ENCODE data around the gene KRT10. TPM values are rescaled to one million over a fixed set of nuclear protein-coding genes. Genes with fewer than 3 reads are reported as not detected.
A peak's percentile ranks its signal among the peaks of the same experiment; 100 is the strongest.

The KRT10 gene
- polyA plus RNA-seq, 2 of the 4 experiments (the other 2 are of a cell fraction): 59.8 to 96.2 TPM

DNA sequence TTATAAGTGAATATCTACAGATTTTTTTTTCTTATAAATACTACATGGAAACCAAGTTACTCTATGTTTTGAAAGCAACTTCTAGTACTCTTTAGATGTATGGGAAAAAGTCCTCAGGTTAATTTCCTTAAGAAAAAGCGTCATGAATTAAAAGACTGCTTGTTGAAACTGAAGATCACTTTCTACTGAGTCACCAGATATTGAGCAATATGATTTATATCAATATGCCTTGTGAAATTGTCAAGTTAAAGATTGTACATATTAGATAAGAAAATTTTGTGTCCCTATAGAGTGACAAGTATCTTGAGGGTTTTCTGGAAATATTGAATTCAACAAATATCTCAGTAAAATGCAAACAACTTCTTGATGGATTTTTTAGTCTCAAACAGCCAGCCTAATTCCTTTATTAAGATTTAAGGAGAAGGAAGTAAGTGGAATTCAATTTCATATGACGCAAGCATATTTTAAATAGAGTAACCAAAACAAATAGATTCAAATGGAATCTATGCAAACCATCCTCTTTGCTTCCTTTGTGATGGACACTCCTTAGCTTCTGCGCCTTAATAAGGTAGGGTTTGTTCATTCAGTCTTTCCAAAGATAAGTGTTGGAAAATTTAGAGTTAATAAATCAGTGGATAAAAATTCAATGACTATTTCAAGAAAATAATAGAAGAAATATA lies 28.0 kb upstream of the KRT10 start (continued):
- TF ChIP-seq JUN (IDR thresholded peaks at IDR 0.05): peak in 1 of 2 experiments; percentile 64; a peak in 1 of 5 replicates
- TF ChIP-seq CBX2 (IDR thresholded peaks at IDR 0.05; ENCODE audit: borderline replicate concordance, low read depth): no peak
- TF ChIP-seq MYC (IDR thresholded peaks at IDR 0.05; ENCODE audit: borderline replicate concordance, low read length): no peak
- no peak for TF ChIP-seq ZSCAN20 (CRISPR knock-in tag; IDR thresholded peaks at IDR 0.05)
- no peak for TF ChIP-seq NR3C1 (IDR thresholded peaks at IDR 0.05)
- no peak for TF ChIP-seq RCOR1 (IDR thresholded peaks at IDR 0.05; ENCODE audit: low read depth, low read length)
- TF ChIP-seq, protein P1, sequence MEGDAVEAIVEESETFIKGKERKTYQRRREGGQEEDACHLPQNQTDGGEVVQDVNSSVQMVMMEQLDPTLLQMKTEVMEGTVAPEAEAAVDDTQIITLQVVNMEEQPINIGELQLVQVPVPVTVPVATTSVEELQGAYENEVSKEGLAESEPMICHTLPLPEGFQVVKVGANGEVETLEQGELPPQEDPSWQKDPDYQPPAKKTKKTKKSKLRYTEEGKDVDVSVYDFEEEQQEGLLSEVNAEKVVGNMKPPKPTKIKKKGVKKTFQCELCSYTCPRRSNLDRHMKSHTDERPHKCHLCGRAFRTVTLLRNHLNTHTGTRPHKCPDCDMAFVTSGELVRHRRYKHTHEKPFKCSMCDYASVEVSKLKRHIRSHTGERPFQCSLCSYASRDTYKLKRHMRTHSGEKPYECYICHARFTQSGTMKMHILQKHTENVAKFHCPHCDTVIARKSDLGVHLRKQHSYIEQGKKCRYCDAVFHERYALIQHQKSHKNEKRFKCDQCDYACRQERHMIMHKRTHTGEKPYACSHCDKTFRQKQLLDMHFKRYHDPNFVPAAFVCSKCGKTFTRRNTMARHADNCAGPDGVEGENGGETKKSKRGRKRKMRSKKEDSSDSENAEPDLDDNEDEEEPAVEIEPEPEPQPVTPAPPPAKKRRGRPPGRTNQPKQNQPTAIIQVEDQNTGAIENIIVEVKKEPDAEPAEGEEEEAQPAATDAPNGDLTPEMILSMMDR (IDR thresholded peaks at IDR 0.05): no peak
- TF ChIP-seq NPAS2 (CRISPR knock-in tag; IDR thresholded peaks at IDR 0.05; ENCODE audit: borderline replicate concordance): no peak
- TF ChIP-seq, protein P2, sequence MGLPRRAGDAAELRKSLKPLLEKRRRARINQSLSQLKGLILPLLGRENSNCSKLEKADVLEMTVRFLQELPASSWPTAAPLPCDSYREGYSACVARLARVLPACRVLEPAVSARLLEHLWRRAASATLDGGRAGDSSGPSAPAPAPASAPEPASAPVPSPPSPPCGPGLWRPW (IDR thresholded peaks at IDR 0.05): peak; percentile 85
- peak; percentile 96 to 98 for TF ChIP-seq CEBPB (IDR thresholded peaks at IDR 0.05)
- TF ChIP-seq, protein P3, sequence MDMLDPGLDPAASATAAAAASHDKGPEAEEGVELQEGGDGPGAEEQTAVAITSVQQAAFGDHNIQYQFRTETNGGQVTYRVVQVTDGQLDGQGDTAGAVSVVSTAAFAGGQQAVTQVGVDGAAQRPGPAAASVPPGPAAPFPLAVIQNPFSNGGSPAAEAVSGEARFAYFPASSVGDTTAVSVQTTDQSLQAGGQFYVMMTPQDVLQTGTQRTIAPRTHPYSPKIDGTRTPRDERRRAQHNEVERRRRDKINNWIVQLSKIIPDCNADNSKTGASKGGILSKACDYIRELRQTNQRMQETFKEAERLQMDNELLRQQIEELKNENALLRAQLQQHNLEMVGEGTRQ (IDR thresholded peaks at IDR 0.05): no peak
- TF ChIP-seq JUNB (IDR thresholded peaks at IDR 0.05): peak; percentile 91
- no peak for TF ChIP-seq MAZ (IDR thresholded peaks at IDR 0.05; ENCODE audit: borderline replicate concordance, low read depth, low read length)
- TF ChIP-seq, protein P4, sequence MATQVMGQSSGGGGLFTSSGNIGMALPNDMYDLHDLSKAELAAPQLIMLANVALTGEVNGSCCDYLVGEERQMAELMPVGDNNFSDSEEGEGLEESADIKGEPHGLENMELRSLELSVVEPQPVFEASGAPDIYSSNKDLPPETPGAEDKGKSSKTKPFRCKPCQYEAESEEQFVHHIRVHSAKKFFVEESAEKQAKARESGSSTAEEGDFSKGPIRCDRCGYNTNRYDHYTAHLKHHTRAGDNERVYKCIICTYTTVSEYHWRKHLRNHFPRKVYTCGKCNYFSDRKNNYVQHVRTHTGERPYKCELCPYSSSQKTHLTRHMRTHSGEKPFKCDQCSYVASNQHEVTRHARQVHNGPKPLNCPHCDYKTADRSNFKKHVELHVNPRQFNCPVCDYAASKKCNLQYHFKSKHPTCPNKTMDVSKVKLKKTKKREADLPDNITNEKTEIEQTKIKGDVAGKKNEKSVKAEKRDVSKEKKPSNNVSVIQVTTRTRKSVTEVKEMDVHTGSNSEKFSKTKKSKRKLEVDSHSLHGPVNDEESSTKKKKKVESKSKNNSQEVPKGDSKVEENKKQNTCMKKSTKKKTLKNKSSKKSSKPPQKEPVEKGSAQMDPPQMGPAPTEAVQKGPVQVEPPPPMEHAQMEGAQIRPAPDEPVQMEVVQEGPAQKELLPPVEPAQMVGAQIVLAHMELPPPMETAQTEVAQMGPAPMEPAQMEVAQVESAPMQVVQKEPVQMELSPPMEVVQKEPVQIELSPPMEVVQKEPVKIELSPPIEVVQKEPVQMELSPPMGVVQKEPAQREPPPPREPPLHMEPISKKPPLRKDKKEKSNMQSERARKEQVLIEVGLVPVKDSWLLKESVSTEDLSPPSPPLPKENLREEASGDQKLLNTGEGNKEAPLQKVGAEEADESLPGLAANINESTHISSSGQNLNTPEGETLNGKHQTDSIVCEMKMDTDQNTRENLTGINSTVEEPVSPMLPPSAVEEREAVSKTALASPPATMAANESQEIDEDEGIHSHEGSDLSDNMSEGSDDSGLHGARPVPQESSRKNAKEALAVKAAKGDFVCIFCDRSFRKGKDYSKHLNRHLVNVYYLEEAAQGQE (IDR thresholded peaks at IDR 0.05): no peak
- TF ChIP-seq, protein P5, sequence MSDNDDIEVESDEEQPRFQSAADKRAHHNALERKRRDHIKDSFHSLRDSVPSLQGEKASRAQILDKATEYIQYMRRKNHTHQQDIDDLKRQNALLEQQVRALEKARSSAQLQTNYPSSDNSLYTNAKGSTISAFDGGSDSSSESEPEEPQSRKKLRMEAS (IDR thresholded peaks at IDR 0.05): peak; percentile 30; the same call in 1 of the 2 replicates
- 0 out of 2 replicates have a peak, but pooled peaks have one; percentile 57 for TF ChIP-seq HOXB5 (CRISPR knock-in tag; IDR thresholded peaks at IDR 0.05)
- no peak for TF ChIP-seq EHMT2 (IDR thresholded peaks at IDR 0.05; ENCODE audit: low read depth)
- no peak for TF ChIP-seq RARB (CRISPR knock-in tag; IDR thresholded peaks at IDR 0.05)
- TF ChIP-seq, protein P6, sequence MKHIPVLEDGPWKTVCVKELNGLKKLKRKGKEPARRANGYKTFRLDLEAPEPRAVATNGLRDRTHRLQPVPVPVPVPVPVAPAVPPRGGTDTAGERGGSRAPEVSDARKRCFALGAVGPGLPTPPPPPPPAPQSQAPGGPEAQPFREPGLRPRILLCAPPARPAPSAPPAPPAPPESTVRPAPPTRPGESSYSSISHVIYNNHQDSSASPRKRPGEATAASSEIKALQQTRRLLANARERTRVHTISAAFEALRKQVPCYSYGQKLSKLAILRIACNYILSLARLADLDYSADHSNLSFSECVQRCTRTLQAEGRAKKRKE (CRISPR knock-in tag; IDR thresholded peaks at IDR 0.05; ENCODE audit: low read depth): no peak
- no peak; a peak in 1 of 5 replicates for TF ChIP-seq RAD21 (conservative IDR thresholded peaks at IDR 0.05 in 1 of 2, IDR thresholded peaks at IDR 0.05 in 1 of 2)
- peak; percentile 95 for TF ChIP-seq GATA3 (IDR thresholded peaks at IDR 0.05; ENCODE audit: borderline replicate concordance)
- peak; percentile 59 for TF ChIP-seq MAFK (IDR thresholded peaks at IDR 0.05; ENCODE audit: partially characterized antibody)
- TF ChIP-seq HOXB13 (CRISPR knock-in tag; IDR thresholded peaks at IDR 0.05; ENCODE audit: low read depth): no peak
- TF ChIP-seq HDAC2 (IDR thresholded peaks at IDR 0.05): no peak
- TF ChIP-seq HEYL (CRISPR knock-in tag; IDR thresholded peaks at IDR 0.05): no peak
- TF ChIP-seq FOSB (CRISPR knock-in tag; IDR thresholded peaks at IDR 0.05): peak; percentile 22; the same call in 1 of the 2 replicates
- no peak for TF ChIP-seq ZFP36 (IDR thresholded peaks at IDR 0.05; ENCODE audit: borderline replicate concordance, partially characterized antibody)
- TF ChIP-seq ZNF302 (CRISPR knock-in tag; IDR thresholded peaks at IDR 0.05): no peak
- TF ChIP-seq KDM5A (IDR thresholded peaks at IDR 0.05): no peak
- TF ChIP-seq, protein P7, sequence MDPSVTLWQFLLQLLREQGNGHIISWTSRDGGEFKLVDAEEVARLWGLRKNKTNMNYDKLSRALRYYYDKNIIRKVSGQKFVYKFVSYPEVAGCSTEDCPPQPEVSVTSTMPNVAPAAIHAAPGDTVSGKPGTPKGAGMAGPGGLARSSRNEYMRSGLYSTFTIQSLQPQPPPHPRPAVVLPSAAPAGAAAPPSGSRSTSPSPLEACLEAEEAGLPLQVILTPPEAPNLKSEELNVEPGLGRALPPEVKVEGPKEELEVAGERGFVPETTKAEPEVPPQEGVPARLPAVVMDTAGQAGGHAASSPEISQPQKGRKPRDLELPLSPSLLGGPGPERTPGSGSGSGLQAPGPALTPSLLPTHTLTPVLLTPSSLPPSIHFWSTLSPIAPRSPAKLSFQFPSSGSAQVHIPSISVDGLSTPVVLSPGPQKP (IDR thresholded peaks at IDR 0.05; ENCODE audit: low read depth, low read length): no peak
